WI38 (cell line): ENCODE data around the gene ZBTB46.

ENCODE experiments used
- H3K4me3 ChIP-seq: 2 replicates; pipeline ENCODE4 v1.5.1; 2011; ENCODE audit warnings: low read depth, mild to moderate bottlenecking, control low read depth, low read length
- CTCF ChIP-seq: IDR thresholded peaks from 2 replicates; pipeline ENCODE4 v1.5.1; 2012; ENCODE audit warnings: low read depth, mild to moderate bottlenecking, control low read depth, low read length

ZBTB46 gene

GRCh38 chr20:63847237-63848002 lies 16.4 kb upstream of the ZBTB46 start:
- H3K4me3 ChIP-seq: no peak overlapping the region
- TF ChIP-seq CTCF: no peak

- H3K4me3 ChIP-seq: no peak overlapping the region
- TF ChIP-seq CTCF: no peak
Observed at GRCh38 chr20:63846888-63847236, 15.8 kb upstream of the ZBTB46 start.

- no peak overlapping the region for H3K4me3 ChIP-seq
- TF ChIP-seq CTCF: no peak
Observed at GRCh38 chr20:63846128-63846771, 15.2 kb upstream of the ZBTB46 start.

- H3K4me3 ChIP-seq: no peak overlapping the region
- no peak for TF ChIP-seq CTCF
Observed at GRCh38 chr20:63844511-63844991, 13.5 kb upstream of the ZBTB46 start.

- no peak for TF ChIP-seq CTCF
Observed at GRCh38 chr20:63843778-63844177, 12.7 kb upstream of the ZBTB46 start.

GRCh38 chr20:63843222-63843621 lies 12.2 kb upstream of the ZBTB46 start:
- no peak overlapping the region for H3K4me3 ChIP-seq
- no peak for TF ChIP-seq CTCF

More at GRCh38 chr20:63843778-63844177, 12.7 kb upstream of the ZBTB46 start:
- no peak overlapping the region for H3K4me3 ChIP-seq

GRCh38 chr20:63842258-63842657 lies 11.2 kb upstream of the ZBTB46 start:
- H3K4me3 ChIP-seq: no peak overlapping the region
- no peak for TF ChIP-seq CTCF
